OCI-LY1 (cell line): ENCODE data around the gene ABCA9.
"Not testable (repeated sequence)": the region's sequence is repeated elsewhere in the genome, so short reads cannot be mapped to it uniquely, and the experiment has no call there.

Experiments
- H2AFZ ChIP-seq: fragments of 200-600 bp; sonication (generic), shearing (Covaris generic); 2 replicates; pipeline ENCODE4 v1.6.0; 2014; ENCODE audit warnings: antibody characterized with exemption, mild to moderate bottlenecking, low read length
- H3F3A ChIP-seq: fragments of 200-600 bp; sonication (generic), shearing (Covaris generic); 2 replicates; pipeline ENCODE4 v1.6.0; 2014; ENCODE audit warnings: mild to moderate bottlenecking, antibody characterized with exemption, low read length, moderate library complexity; ENCODE audit not compliant: insufficient read depth
- H3K27ac ChIP-seq: fragments of 200-600 bp; sonication (generic); 2 replicates; pipeline ENCODE4 v1.5.1; 2014; ENCODE audit warnings: low read length, mixed run types, mild to moderate bottlenecking, low read depth; ENCODE audit not compliant: poor library complexity, severe bottlenecking
- H3K27me3 ChIP-seq: fragments of 200-600 bp; sonication (generic); 2 replicates; pipeline ENCODE4 v1.6.0; 2014; ENCODE audit warnings: antibody characterized with exemption, mild to moderate bottlenecking, low read length, moderate library complexity; ENCODE audit not compliant: insufficient read depth
- H3K36me3 ChIP-seq: fragments of 200-600 bp; sonication (generic); 2 replicates; pipeline ENCODE4 v1.6.1; 2014; ENCODE audit warnings: mild to moderate bottlenecking, antibody characterized with exemption, low read length, moderate library complexity, mixed read lengths; ENCODE audit not compliant: insufficient read depth
- H3K4me1 ChIP-seq: fragments of 200-600 bp; sonication (generic); 2 replicates; pipeline ENCODE4 v1.5.1; 2014; ENCODE audit warnings: mild to moderate bottlenecking, low read length, moderate library complexity; ENCODE audit not compliant: insufficient read depth, severe bottlenecking
- H3K4me2 ChIP-seq: fragments of 200-600 bp; sonication (generic), shearing (Covaris generic); 2 replicates; pipeline ENCODE4 v1.6.1; 2014; ENCODE audit warnings: low read length
- H3K4me3 ChIP-seq: fragments of 200-600 bp; sonication (generic); 2 replicates; pipeline ENCODE4 v1.5.1; 2014; ENCODE audit warnings: low read length, low read depth, mild to moderate bottlenecking, mixed read lengths; ENCODE audit not compliant: poor library complexity, severe bottlenecking
- H3K79me2 ChIP-seq: fragments of 200-600 bp; shearing (Covaris generic); 2 replicates; pipeline ENCODE4 v1.6.1; 2016; ENCODE audit warnings: mixed run types, low read length, mixed read lengths; ENCODE audit not compliant: insufficient read depth
- H3K9ac ChIP-seq: fragments of 200-600 bp; sonication (generic), shearing (Covaris generic); 2 replicates; pipeline ENCODE4 v1.6.1; 2014; ENCODE audit warnings: mild to moderate bottlenecking, low read length, mixed read lengths
- H3K9me2 ChIP-seq: fragments of 200-600 bp; sonication (generic), shearing (Covaris generic); 2 replicates; pipeline ENCODE4 v1.6.1; 2014; ENCODE audit warnings: low read depth, mild to moderate bottlenecking, low read length, mixed read lengths
- H3K9me3 ChIP-seq: fragments of 200-600 bp; shearing (Covaris generic); 2 replicates; pipeline ENCODE4 v1.6.1; 2014; ENCODE audit warnings: low read length, mixed read lengths
- H4K20me1 ChIP-seq: fragments of 200-600 bp; sonication (generic), shearing (Covaris generic); 2 replicates; pipeline ENCODE4 v1.6.0; 2016; ENCODE audit warnings: mild to moderate bottlenecking, low read length; ENCODE audit not compliant: insufficient read depth
- CTCF ChIP-seq: fragments of 200-600 bp; sonication (generic), shearing (Covaris generic); IDR thresholded peaks from 2 replicates; pipeline ENCODE4 v1.5.1; 2017; ENCODE audit warnings: mild to moderate bottlenecking, antibody characterized with exemption, low read length, moderate library complexity, mixed read lengths
- EZH2 ChIP-seq: fragments of 200-600 bp; sonication (generic), shearing (Covaris generic); IDR thresholded peaks from 2 replicates; pipeline ENCODE4 v1.8.0; 2017; ENCODE audit warnings: borderline replicate concordance, mixed run types, mild to moderate bottlenecking, antibody characterized with exemption, low read length, moderate library complexity, mixed read lengths

Gene ABCA9

GRCh38 chr17:68954146-68954896 lies 106.4 kb downstream of the ABCA9 start:
- no peak overlapping the region for H3K4me3 ChIP-seq
- H3K79me2 ChIP-seq, result no peaks in the 10 kb centered on the region
- no peaks in the 10 kb centered on the region for H3K36me3 ChIP-seq
- H3K9me2 ChIP-seq, result no peaks in the 10 kb centered on the region
- H2AFZ ChIP-seq, result no peak overlapping the region
- no peaks in the 10 kb centered on the region for H3K4me1 ChIP-seq
- H3K4me2 ChIP-seq, result no peak overlapping the region
- no peak overlapping the region for H3K27ac ChIP-seq
- no peak overlapping the region for H3K9ac ChIP-seq
- no peaks in the 10 kb centered on the region for H3K27me3 ChIP-seq
- no peaks in the 10 kb centered on the region for H3F3A ChIP-seq
- H4K20me1 ChIP-seq, result no peaks in the 10 kb centered on the region
- no peaks in the 10 kb centered on the region for H3K9me3 ChIP-seq
- TF ChIP-seq EZH2 (no peak), CTCF (no peak)

DNA sequence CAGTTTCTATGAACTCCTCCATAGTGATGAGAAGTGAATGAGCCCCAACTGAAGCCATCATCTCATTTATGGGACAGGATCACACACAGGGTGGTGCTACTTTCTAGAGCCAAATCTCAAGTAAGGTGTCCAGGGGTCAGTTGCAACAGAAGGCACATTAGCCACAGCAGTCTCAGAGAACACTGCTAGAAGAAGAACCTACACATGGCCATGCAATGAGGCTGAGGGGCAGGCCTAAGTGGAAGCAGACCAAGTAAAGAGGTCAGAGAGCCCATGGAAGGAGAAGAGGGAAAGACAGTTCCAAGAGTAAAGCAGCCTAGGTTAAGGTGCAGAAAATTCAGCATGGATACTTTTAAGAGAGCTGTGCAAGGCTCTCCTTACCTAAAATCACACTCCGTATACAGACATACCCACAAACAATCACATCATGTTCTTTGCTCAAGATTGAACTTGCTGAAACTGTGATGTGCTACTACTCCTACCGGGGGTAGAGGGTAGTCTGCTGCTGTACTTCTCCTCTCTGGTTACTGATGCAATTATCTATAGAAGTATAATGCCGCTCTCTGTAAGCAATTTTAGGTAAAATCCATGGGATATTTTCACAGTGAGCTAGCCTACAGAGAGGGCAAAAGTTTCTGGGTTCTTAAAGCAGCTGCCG lies 107.3 kb downstream of the ABCA9 start:
- TF ChIP-seq CTCF, result no peak
- TF ChIP-seq EZH2, result no peak
- Histone ChIP-seq H3K79me2 (no peaks in the 10 kb centered on the region), H3K36me3 (no peaks in the 10 kb centered on the region), H3K9ac (no peak overlapping the region), H3K4me3 (no peak overlapping the region), H3K27me3 (no peaks in the 10 kb centered on the region), H2AFZ (no peak overlapping the region), H3K9me3 (no peaks in the 10 kb centered on the region), H3K4me2 (no peak overlapping the region), H4K20me1 (no peaks in the 10 kb centered on the region), H3F3A (no peaks in the 10 kb centered on the region), H3K4me1 (no peaks in the 10 kb centered on the region), H3K27ac (no peak overlapping the region), H3K9me2 (no peaks in the 10 kb centered on the region)

DNA sequence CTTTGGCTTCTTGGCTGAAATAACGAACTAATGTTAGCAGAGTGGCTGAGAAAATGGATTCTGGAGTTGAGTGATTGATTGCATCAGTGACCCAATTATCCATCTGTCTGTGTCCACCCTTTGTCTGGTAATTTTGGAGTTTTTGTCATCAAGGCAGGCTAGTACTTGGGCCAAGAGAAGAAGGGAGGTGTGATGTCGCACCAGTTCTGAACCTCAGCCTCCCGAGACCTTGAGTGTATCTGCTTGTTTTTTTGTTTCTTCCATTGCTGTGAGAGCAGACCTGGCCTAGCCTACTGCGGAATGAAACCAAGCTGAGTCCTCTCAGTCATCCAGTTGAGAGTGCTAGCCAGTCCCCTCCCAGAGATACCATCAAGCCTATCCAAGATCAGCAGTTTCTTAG lies 110.0 kb downstream of the ABCA9 start:
- H3F3A ChIP-seq, result no peaks in the 10 kb centered on the region
- TF ChIP-seq EZH2, result no peak
- TF ChIP-seq CTCF, result no peak
- no peaks in the 10 kb centered on the region for H3K4me1 ChIP-seq
- no peak overlapping the region for H3K27ac ChIP-seq
- no peak overlapping the region for H3K4me2 ChIP-seq
- H3K79me2 ChIP-seq, result no peaks in the 10 kb centered on the region
- no peaks in the 10 kb centered on the region for H3K9me2 ChIP-seq
- no peaks in the 10 kb centered on the region for H3K9me3 ChIP-seq
- H2AFZ ChIP-seq, result no peak overlapping the region
- H3K4me3 ChIP-seq, result no peak overlapping the region
- H3K27me3 ChIP-seq, result no peaks in the 10 kb centered on the region
- no peaks in the 10 kb centered on the region for H4K20me1 ChIP-seq
- H3K9ac ChIP-seq, result no peak overlapping the region
- no peaks in the 10 kb centered on the region for H3K36me3 ChIP-seq

GRCh38 chr17:68947868-68948267 lies 112.9 kb downstream of the ABCA9 start:
- H3K4me1 ChIP-seq, H3K36me3 ChIP-seq, H3K79me2 ChIP-seq, H4K20me1 ChIP-seq, H3K4me3 ChIP-seq, H3K27me3 ChIP-seq, H3K9ac ChIP-seq, H3K4me2 ChIP-seq, H2AFZ ChIP-seq, H3F3A ChIP-seq, H3K9me3 ChIP-seq, H3K27ac ChIP-seq, H3K9me2 ChIP-seq: not testable (repeated sequence)
